ENCODE data around the gene SNX1.
"Not testable (repeated sequence)": the region's sequence is repeated elsewhere in the genome, so short reads cannot be mapped to it uniquely, and the experiment has no call there.

The SNX1 gene

DNA sequence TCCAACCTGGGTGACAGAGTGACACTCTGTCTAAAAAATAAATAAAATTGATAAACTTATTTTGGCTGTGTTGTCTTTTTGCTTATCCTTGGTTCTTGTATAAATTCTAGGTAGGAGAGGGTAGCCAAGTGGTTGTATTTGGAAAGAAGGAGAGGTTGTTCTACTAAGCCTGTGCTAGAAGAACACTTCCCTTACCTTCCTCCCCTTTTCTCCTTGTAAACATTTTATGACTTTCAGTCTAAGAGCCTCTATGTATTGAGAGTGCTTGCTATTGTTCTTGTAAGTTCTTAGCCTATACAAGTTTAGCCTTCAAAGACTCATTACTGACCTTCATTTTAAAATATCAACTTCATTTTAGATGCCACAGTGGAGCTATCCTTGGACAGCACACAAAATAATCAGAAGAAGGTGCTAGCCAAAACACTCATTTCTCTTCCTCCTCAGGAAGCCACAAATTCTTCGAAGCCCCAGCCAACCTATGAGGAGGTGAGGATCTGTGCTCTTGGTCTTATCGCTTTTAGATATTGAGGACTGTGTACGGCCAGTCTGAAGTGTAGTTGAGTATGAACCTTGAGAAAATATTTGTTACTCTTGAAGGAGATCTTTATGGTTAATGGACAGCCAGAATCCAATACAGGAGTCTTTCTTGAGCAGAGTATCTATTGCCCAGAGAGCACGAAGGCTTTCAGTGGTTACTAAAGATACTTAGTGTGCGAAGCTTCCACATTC is 22.1 kb downstream of the SNX1 start:
- no peak for DNase-seq

DNA sequence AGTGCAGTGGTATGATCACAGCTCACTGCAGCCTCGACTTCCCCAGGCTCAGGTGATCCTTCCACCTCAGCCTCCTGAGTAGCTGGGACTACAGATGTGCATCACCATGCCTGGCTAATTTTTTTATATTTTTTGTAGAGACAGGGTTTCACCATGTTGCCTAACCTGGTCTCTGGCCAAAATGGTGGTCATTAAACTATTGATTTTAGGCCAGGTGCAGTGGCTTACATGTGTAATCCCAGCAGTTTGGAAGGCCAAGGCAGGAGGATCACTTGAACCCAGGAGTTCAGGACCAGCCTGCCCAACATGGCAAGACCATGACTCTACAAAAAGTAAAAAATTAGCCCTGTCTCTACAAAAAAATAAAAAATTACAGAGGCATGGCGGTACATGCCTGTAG is 24.5 kb downstream of the SNX1 start:
- not testable (repeated sequence) for DNase-seq

DNA sequence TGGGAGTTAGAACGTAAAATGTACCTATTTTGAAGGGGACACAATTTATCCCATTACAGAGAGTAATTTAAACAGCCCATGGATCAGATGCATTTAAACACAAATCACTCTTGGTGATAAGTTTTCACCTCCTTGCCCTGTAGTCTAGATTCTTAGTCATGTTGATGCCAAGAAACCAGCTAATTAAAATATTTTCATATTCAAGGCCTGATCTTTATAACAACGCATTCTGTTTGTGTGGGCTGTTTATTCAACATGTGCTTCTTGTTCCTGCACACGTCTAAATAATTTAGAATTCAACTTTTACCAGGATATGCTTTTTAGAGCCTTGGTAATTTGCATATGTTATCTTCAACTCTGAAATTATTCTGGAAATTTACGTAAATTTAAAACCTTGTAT is 25.8 kb downstream of the SNX1 start:
- no peak for DNase-seq

DNA sequence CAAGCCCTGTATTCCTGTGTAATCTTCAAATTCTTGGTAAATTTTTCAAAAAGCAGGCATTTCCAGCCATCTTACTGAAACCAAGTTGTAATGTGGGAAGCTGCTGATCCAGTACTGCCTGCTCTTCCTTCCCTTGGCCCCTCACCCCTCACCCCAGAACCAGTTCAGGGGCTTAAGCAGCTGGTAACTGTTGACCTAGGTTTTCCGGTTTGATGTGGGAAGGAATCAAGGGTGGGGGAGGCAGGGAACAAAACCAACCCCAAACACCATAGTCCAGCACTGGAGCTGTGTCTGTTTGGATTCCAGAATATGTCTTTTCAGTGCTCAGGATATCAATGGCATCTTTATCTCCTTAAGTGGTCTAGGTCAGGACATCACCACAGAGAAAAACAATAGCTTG is 26.7 kb downstream of the SNX1 start:
- no peak for DNase-seq

DNA sequence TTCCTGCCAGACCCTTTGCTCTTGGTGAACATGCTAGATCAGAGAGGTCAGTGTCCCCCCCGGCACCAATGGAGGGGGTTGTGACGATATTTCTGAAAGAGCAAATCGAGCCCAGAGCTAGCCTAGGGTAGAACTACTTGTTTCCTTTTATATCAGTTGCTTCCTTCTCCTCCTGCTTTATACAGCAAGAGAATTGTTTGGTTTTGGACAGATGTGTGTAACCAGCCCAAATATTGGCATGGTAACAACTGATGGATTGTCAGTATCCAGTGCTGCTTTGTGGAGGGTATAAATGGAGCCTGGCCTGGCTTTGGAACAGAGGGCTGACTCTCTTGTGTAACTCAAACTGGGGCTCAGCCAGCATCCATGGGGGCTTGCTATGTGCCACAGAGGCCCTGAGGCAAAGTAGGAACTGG is 27.2 kb downstream of the SNX1 start:
- no peak for DNase-seq

DNA sequence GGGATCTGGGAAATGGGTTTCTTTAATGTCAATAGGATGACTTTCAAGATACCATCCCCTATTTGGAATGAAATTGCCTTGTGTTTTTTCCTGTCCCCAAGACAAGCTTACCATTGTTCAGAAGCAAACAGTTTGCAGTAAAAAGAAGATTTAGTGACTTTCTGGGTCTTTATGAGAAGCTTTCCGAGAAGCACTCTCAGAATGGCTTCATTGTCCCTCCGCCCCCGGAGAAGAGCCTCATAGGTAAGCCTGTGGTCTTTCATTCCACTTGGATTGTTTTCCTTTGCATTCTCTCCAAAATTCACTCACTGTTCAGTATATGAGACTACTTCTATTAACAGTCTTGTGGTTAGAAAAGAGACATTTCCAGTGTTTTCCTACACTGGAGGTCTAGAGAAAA is 30.2 kb downstream of the SNX1 start:
- no peak for DNase-seq

DNA sequence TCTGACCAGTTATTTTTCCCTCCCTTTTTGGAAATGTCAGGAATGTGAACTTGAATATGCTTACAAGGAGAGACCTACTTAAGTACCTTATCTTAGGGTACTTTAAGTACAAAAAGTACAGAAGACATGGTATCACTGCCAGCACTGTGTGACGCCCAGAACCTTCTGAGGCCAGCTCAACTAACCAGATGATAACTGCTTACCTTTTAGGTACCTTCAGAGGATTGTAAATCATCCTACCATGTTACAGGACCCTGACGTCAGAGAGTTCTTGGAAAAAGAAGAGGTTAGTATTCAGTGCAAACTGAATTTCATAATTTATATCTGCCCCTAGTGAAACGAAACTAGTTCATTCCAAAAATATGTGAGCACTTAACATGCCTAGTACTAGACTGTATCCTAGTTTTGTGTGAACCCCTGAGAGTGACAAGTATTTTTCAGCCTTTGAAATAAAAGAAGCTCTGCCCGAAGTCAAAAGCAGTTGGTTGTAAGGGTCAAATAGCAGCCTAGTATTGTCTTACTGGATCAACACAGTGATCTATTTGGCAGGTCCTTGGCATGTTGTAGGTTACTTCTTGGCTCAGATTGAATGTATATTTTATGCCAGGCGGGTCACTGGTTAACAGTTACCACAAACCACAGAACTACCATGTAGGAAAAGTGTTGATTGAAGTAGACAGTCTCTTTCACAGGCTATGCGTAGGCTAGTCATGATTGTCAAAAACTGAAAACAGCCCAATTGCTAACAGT is 31.9 kb downstream of the SNX1 start:
- DNase-seq, result no peak

DNA sequence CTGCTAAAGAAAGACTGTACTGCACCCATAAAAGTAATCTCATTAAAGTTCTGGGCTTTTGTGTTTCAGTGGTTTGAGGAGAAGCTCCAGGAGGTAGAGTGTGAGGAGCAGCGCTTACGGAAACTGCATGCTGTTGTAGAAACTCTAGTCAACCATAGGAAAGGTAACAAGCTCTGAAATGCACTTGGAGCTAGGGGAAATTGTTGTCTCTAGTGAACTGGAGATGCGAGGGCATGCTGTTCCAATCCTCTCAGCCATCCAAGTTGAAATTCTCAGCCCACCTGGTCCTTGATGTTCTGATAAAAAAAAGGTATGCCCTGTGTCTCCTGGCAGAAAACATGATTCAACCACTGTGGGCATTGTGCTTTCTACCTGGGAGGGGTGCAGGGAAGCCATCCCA is 34.4 kb downstream of the SNX1 start:
- no peak for DNase-seq

DNA sequence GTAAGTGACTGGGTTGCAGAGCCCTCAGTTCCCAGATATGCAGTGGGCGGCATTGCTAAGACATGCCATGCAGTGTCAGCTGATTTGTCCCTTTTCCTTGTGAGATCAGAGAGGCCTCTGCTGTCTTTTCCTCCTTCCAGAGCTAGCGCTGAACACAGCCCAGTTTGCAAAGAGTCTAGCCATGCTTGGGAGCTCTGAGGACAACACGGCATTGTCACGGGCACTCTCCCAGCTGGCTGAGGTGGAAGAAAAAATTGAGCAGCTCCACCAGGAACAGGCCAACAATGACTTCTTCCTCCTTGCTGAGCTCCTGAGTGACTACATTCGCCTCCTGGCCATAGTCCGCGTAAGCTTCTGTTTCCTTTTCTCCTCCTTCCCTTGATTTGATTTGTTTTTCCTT is 35.8 kb downstream of the SNX1 start:
- DNase-seq, result no peak

DNA sequence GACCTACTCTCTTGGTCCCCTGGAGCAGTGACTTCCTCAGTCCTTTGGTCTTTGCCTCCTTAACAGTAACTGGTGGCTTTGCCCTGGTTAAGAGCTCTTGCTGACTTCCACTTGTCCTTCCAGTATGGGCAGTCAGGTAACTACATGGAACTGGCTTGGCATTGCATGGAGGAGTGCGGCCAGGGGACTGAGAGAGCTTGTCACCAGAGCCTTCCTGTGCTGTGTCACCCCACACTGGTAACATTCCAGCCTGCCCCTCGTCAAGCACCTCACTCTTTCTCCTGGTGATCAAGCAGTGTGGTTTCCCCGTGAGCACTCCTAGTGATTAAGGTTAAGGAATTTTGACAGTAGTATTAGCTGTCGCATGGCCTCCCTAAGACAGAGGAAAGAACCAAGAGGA is 36.4 kb downstream of the SNX1 start:
- no peak for DNase-seq

DNA sequence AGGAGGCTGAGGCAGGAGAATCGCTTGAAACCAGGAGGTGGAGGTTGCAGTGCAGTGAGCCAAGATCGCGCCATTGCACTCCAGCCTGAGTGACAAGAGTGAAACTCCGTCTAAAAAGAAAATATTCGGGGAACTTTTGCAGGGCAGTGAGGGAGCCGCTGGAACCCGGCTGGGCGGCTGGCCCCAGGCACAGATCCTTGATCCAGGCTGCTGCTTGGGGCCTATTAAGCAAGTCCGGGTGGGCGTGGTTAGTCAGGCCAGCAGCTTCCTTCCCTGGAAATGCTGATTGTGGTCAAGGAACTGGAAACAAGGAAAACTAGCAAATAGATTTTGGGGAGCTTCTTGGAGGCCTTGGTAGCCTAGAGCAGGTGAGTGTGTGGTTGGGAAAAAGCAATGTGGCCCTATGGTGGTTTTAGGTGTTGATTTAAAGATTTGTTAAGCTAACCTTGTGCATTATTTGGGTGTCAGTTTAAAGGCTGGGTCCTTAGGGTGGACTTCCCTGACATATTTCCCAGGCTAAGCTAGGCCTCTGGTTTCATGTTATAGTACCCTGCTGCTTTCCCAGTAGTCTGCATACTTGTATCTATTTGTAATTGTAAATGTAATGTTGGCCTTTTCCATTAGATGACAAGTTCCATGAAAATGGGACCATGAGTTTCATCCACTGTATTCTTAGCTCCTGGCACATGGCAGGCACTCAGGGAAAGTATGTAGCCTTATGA is 38.0 kb downstream of the SNX1 start:
- no peak for DNase-seq

DNA sequence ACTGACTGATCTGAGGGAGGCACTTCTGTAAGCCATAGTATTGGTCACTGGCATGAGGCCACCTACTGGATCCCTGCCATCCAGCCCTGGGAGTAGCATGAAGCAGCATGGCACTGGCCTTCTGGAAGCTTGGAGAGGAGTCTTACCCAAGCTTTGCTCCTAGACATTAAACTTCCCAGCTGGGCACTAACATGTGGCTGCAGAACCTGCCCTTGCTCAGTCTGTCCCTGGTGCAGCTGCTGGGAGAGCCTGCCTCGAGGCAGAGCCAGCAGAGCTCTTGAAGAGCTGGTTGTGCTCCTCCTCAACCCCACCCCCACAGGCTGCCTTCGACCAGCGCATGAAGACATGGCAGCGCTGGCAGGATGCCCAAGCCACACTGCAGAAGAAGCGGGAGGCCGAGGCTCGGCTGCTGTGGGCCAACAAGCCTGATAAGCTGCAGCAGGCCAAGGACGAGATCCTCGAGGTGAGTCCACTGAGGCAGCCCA is 38.6 kb downstream of the SNX1 start:
- DNase-seq, result no peak

DNA sequence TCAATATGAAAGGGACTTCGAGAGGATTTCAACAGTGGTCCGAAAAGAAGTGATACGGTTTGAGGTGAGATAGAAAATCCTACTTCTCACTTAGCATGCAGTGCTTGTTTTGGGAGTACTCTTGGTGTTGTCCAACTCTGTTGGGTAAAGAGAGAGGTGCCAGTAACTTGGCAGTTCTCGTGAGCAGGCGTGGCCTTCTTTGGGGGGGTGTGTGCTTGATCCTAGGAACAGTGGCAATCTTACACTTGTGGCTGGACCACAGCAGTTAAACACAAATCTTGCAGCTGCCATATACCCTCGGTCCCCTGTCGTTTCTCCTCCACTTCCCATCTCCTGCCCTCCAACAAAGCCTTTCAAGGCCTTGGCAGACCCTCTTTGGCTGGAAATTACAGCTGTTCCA is 40.6 kb downstream of the SNX1 start:
- no peak for DNase-seq

DNA sequence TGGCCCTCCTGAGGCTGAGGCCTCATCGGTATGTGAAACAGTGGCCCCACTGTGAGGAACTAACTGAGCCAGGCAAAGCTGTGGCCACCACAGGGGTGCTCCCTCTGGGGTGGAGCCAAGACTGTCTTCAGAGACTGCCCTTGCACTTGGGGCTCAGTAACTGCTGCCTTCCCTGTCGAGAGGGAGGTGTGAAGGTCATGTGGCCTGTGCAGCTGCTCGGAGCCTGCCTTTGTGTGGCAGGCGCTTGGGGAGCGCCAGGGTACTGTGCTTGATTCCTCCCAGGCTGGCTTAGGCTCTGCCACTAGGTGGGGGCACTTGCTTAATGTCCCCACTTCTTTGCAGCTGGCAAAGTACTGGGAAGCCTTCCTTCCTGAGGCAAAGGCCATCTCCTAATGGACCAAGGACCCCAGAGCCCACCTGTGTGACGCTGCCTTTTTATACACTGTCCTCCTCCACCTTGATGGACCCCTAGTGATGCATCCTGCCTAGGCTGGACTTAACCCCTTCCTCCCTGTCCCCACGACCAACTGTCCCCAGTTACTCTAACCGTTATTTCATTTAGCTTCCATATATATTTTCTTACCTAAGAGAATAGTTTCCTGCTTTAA is 41.5 kb downstream of the SNX1 start:
- DNase-seq, result no peak

DNA sequence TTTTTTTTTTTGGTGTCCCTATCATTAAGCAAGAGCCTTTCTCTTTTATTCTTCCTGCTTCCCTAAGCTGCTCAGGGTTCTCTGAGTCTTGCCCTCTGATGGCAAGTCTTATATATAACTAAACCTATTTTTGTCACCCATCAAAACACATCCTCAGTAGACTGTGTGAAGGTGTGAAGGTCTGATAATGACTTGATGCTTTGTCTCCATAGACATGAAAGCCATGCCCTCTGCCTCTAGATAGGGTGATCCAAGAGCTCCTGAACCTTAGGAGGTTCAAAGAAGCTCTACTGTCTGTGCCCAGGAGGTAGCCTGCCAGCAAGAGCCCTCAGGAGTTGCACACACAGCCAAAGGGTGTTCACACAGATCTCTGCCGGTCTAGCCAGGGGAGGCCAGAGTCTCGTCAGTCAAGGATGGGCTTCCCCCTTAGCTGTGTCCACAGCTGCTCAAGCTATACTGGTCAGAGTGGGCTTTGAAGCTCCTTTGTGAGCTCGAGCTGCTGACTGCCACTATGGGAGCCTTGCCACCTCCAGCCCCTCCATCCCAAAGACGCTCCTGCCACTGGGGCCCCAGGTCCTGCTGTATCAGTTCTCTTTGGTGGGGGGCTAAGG is 42.7 kb downstream of the SNX1 start:
- no peak for DNase-seq

DNA sequence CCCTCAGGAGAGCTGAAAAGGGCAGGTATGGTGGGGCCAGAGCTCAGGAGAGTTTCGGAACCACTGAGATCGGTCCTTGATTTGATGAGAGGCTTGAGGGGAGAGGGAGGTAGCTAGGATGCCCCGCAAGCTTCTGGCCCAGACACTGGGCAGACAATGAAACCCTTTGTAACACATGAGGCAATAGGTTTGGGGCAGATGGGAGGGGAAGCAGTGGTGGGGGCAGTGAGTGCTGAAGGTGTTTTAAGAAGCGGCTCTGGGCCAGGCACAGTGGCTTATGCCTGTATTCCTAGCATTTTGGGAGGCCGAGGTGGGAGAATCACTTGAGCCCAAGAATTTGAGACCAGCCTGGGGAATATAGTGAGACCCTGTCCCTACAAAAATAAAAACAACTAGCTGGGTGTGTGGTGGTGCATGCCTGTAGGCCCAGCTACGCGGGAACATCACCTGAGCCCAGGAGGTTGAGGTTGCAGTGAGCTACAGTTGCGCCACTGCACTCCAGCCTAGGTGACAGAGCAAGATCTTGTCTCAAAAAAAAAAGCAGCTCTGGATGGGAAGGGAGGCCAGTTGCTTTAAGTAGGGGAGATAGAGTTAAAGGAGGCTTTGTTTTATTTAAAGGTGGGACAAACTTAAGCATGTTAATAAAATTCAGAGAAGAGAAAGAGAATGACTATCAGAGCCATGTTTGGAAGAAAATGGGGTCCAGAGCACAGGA is 46.2 kb downstream of the SNX1 start:
- DNase-seq, result no peak

DNA sequence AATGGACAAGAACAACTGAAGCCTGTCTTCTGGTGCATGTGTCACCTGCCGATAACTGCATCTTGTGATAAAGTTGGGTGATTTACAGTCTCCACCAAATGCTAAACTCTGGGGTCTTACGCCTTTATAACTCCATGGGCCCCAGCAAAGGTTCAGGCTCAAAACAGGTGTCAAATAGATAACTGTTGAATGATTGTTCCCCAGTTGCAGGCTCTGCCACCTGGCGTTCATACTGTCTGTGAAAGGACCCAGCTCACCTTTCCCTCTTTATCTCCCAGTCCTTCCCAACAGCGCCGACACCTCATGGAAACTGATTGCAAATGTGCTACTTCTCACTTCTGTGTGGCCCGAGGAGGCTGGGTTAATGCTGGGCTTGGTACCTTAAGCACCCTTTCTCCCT is 47.5 kb downstream of the SNX1 start:
- no peak for DNase-seq

DNA sequence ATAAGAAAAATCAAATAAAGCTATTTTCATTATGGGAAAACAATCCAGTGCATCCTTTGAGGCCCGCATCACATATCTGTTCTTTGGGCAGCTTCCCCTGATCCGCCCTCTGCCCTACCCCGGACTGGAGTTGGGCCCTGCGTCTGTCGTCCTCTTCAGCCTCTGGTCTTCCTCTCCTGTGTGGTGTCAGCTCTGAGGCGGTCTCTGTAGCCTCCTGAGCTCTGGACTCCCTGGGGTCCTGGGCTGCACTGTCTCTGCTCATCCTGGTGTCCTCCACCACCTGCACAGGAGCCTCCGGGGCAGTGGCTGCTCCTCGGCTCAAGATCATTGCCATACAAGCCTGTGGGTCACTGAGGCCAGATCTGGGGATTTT is 48.4 kb downstream of the SNX1 start:
- DNase-seq, result no peak

DNA sequence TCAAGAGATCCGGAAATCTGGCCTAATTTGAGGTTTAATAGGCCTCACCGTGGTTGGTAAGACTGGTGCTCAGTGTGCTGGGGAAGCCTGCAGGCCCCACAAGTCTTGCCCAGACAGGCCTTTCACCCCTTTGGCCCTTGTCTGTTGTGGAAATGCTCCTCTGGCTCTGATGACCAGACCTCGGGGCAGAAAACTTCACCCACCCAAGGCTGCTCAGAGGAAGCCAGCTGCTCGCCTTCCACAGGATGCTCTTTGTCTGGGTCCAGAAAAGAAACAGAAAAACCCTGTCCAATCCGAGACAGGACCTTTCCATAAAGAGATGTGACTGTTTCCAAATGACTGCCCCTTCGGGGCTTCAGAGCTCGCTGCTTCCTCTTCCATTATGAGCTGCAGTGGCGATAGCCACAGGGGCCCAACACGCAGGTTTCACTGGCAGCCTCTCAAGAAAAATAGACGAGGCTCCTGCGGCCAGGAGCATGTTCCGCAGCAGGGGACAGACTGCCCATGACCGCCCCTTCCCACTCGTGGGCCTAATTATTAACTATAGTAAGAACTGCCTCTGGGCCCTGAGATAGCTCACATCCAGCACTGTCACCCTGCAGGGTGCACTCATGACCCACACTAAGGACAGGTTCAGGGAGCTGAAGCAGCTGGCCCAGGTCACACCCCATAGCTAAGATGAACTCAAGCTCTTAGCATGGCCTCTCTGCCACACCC is 48.9 kb downstream of the SNX1 start:
- no peak for DNase-seq

DNA sequence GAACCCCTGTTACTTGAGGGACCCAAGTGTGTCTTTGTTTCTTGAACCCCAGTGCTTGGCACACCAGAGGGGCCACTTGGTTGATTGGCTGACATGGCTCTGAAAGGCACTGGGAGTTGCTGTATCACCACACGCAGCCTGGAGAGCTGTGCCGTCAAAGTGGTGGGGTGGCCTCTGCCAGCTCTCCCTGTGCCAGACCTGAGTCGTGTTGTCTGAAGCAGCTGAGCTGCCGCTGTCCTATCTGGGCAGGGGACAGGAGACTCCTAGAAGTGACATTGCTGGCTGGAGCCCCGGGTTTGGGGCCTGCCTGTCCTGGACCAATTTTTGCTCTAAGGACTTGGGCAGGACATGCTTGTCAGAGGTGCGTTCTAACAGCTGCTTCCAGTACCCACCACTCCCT is 50.3 kb downstream of the SNX1 start:
- no peak for DNase-seq

DNA sequence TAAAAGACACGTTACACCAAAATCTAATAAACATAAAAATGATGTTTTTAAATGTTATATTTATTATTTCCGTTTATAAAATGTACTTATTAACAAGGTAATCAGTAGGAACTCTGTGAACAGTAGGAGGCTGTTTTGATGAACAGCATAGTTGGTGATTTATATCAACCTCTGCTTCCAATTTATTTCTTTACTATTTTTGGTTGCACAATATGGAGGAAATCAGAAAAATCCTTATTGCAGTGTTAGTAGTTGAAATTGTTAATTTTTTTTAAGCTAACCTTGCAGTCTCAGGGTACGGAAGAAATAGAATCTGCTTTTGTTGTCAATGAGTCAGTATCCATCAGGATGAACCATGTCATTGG is 50.7 kb downstream of the SNX1 start:
- DNase-seq, result no peak

Measured in NCI-H1092 treated with DMSO at 0.1 percent for 48 hours (cell line).